A673 (cell line): ENCODE measurements around the gene ACTR10. TPM values are rescaled to one million over a fixed set of nuclear protein-coding genes. Genes with fewer than 3 reads are reported as not detected.

Source experiments
- BruUV-seq: library from RNA; stranded (reverse); fragments of 400-500 nt; replicated peaks from 2 replicates; lab custom pipeline; 2021; lab: Mats Ljungman, UMichigan
- CTCF ChIA-PET: fragments of 300-600 bp; sonication (Branson Sonifier 250); formaldehyde crosslinking; loops from one replicate; lab custom pipeline; 2022; ENCODE audit warnings: antibody characterized with exemption; lab: Charles Lee
- POLR2A ChIA-PET: fragments of 300-600 bp; sonication (Branson Sonifier 250); formaldehyde crosslinking; loops from one replicate; lab custom pipeline; 2022; ENCODE audit warnings: antibody characterized with exemption; ENCODE audit not compliant: low non-redundant PET; lab: Charles Lee
- DNase-seq: peaks from one replicate; pipeline ENCODE4 v3.0.0-alpha.2; 2015; ENCODE audit warnings: low spot score
- H3K27ac ChIP-seq: fragments of 200-600 bp; sonication (generic); 2 replicates; pipeline ENCODE4 v1.5.1; 2016; ENCODE audit warnings: mixed run types, low read depth, mild to moderate bottlenecking, mixed read lengths, antibody characterized with exemption, low read length; ENCODE audit not compliant: poor library complexity, severe bottlenecking
- H3K27me3 ChIP-seq: fragments of 200-600 bp; sonication (generic); replicated peaks from 2 replicates; pipeline ENCODE4 v1.6.1; 2017; ENCODE audit warnings: mixed run types, low read depth, mild to moderate bottlenecking, mixed read lengths, antibody characterized with exemption, low read length; ENCODE audit not compliant: insufficient read depth, poor library complexity
- H3K36me3 ChIP-seq: fragments of 200-600 bp; sonication (generic); 2 replicates; pipeline ENCODE4 v1.6.1; 2016; ENCODE audit warnings: mixed run types, mild to moderate bottlenecking, mixed read lengths, antibody characterized with exemption, low read length; ENCODE audit not compliant: insufficient read depth, poor library complexity, severe bottlenecking
- H3K4me1 ChIP-seq: fragments of 200-600 bp; sonication (generic); 2 replicates; pipeline ENCODE4 v1.6.1; 2017; ENCODE audit warnings: mixed run types, mild to moderate bottlenecking, mixed read lengths, antibody characterized with exemption, low read length; ENCODE audit not compliant: insufficient read depth, poor library complexity, severe bottlenecking
- H3K4me3 ChIP-seq: fragments of 200-600 bp; sonication (generic); 2 replicates; pipeline ENCODE4 v1.5.1; 2016; ENCODE audit warnings: low read depth, mixed run types, mild to moderate bottlenecking, mixed read lengths, low read length; ENCODE audit not compliant: poor library complexity, severe bottlenecking
- H3K9me3 ChIP-seq: fragments of 200-600 bp; sonication (generic); 2 replicates; pipeline ENCODE4 v1.6.1; 2016; ENCODE audit warnings: mixed run types, low read depth, mild to moderate bottlenecking, mixed read lengths, antibody characterized with exemption, low read length; ENCODE audit not compliant: poor library complexity, severe bottlenecking
- CTCF ChIP-seq: fragments of 300-800, 200-600 bp; sonication (generic); conservative IDR thresholded peaks from 2 replicates; pipeline ENCODE4 v1.5.1; 2017; ENCODE audit warnings: low read depth, mild to moderate bottlenecking, antibody characterized with exemption, low read length, moderate library complexity, mixed read lengths
- EZH2 ChIP-seq: fragments of 200-600 bp; sonication (generic); IDR thresholded peaks from 2 replicates; pipeline ENCODE4 v1.6.1; 2017; ENCODE audit warnings: borderline replicate concordance, low read depth, mild to moderate bottlenecking, mixed read lengths, antibody characterized with exemption, low read length; ENCODE audit not compliant: poor library complexity, severe bottlenecking
- intact Hi-C: fragments of 100-400 bp; cut with micrococcal nuclease; formaldehyde crosslinking; loops from one replicate; pipeline ENCODE4 v1.10.0; 2022; ENCODE audit not compliant: unreplicated experiment
- total RNA-seq: library from RNA; stranded (reverse); gene quantifications from 2 replicates; pipeline ENCODE4 v1.2.3, GENCODE V29; 2021

ACTR10 gene
- total RNA-seq, 1 experiment from 2014 or later: 54.7 TPM

- Histone ChIP-seq H3K4me3 (peak overlapping the region; percentile 78), H3K9me3 (no peaks in the 10 kb centered on the region), H3K4me1 (no peaks in the 10 kb centered on the region), H3K27ac (peak overlapping the region; percentile 15), H3K27me3 (peaks cover 21% of the 10 kb centered on the region), H3K36me3 (no peaks in the 10 kb centered on the region)
- DNase-seq: peak; percentile 49
- intact Hi-C loops: no loop called here
- no TSS peak for BruUV-seq
- TF ChIP-seq EZH2: no peak
- no peak for TF ChIP-seq CTCF
- CTCF ChIA-PET: interaction anchor here (0.5 kb wide), 1 partner anchor 34 kb away, joined by 4 read pairs; no protein-coding TSS in a partner anchor
- POLR2A ChIA-PET: no interaction called here
Measured at GRCh38 chr14:58151133-58152013, 48.6 kb upstream of the ACTR10 start.

- TF ChIP-seq EZH2 (no peak), CTCF (no peak)
- ChIA-PET POLR2A (no interaction called here), CTCF (interaction anchor here (0.5 kb wide), 1 partner anchor 35 kb away, joined by 4 read pairs; no protein-coding TSS in a partner anchor)
- H3K4me1 ChIP-seq: no peaks in the 10 kb centered on the region
- BruUV-seq: no TSS peak
- intact Hi-C loops: no loop called here
- H3K27me3 ChIP-seq: peaks cover 21% of the 10 kb centered on the region
- peak within 1 kb of the TSS; percentile 78 for H3K4me3 ChIP-seq
- H3K9me3 ChIP-seq: no peaks in the 10 kb centered on the region
- H3K27ac ChIP-seq: peak within 1 kb of the TSS; percentile 15
- DNase-seq: peak; percentile 94
- no peaks in the 10 kb centered on the region for H3K36me3 ChIP-seq
Measured at GRCh38 chr14:58152014-58152857, 47.7 kb upstream of the ACTR10 start, which contains the start of gene ARMH4. TSS of gene ARMH4 (minus strand) at chr14:58152213. CDS start at chr14:58139358, 12,855 bp downstream.

GRCh38 chr14:58160561-58160960 lies 39.4 kb upstream of the ACTR10 start:
- H3K27ac ChIP-seq: no peak overlapping the region
- H3K4me1 ChIP-seq: no peaks in the 10 kb centered on the region
- no peaks in the 10 kb centered on the region for H3K9me3 ChIP-seq
- ChIA-PET POLR2A (interaction anchor here (0.6 kb wide), 1 partner anchor 853 kb away, joined by 3 read pairs; no protein-coding TSS in a partner anchor), CTCF (no interaction called here)
- no peak overlapping the region for H3K4me3 ChIP-seq
- TF ChIP-seq EZH2 (no peak), CTCF (no peak)
- BruUV-seq: no TSS peak
- intact Hi-C loops: no loop called here
- DNase-seq: no peak
- no peaks in the 10 kb centered on the region for H3K36me3 ChIP-seq
- no peaks in the 10 kb centered on the region for H3K27me3 ChIP-seq
